WI38 (cell line): ENCODE data around the gene TBXA2R.
"Not testable (repeated sequence)": the region's sequence is repeated elsewhere in the genome, so short reads cannot be mapped to it uniquely, and the experiment has no call there.

Experiments
- H3K4me3 ChIP-seq: 2 replicates; pipeline ENCODE4 v1.5.1; 2011; ENCODE audit warnings: low read depth, mild to moderate bottlenecking, control low read depth, low read length
- TF ChIP-seq, protein P1 (sequence below): IDR thresholded peaks from 2 replicates; pipeline ENCODE4 v1.5.1; 2012; ENCODE audit warnings: low read depth, mild to moderate bottlenecking, control low read depth, low read length

TBXA2R gene

DNA sequence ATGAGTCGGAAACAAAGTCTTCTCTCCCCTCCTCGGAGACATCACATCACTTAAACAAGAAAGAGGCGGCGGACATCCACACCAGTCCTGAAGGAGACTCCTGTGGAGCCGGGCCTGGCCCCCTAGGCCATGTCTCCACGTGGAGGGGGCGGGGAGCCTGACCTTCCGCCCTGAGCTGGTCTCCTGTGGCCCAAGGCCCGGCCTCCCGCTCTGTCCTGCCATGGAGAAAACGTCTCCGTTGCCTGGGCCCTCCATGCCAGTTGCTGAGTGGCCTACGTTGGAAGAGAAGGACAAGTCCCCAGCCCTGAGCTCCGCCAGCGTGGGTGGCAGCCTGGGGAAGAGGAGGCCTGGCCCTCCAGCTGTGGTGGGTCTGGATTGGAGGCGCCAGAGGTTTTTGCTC lies 25.4 kb upstream of the TBXA2R start:
- no peak overlapping the region for H3K4me3 ChIP-seq
- TF ChIP-seq, protein P1, sequence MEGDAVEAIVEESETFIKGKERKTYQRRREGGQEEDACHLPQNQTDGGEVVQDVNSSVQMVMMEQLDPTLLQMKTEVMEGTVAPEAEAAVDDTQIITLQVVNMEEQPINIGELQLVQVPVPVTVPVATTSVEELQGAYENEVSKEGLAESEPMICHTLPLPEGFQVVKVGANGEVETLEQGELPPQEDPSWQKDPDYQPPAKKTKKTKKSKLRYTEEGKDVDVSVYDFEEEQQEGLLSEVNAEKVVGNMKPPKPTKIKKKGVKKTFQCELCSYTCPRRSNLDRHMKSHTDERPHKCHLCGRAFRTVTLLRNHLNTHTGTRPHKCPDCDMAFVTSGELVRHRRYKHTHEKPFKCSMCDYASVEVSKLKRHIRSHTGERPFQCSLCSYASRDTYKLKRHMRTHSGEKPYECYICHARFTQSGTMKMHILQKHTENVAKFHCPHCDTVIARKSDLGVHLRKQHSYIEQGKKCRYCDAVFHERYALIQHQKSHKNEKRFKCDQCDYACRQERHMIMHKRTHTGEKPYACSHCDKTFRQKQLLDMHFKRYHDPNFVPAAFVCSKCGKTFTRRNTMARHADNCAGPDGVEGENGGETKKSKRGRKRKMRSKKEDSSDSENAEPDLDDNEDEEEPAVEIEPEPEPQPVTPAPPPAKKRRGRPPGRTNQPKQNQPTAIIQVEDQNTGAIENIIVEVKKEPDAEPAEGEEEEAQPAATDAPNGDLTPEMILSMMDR: no peak

DNA sequence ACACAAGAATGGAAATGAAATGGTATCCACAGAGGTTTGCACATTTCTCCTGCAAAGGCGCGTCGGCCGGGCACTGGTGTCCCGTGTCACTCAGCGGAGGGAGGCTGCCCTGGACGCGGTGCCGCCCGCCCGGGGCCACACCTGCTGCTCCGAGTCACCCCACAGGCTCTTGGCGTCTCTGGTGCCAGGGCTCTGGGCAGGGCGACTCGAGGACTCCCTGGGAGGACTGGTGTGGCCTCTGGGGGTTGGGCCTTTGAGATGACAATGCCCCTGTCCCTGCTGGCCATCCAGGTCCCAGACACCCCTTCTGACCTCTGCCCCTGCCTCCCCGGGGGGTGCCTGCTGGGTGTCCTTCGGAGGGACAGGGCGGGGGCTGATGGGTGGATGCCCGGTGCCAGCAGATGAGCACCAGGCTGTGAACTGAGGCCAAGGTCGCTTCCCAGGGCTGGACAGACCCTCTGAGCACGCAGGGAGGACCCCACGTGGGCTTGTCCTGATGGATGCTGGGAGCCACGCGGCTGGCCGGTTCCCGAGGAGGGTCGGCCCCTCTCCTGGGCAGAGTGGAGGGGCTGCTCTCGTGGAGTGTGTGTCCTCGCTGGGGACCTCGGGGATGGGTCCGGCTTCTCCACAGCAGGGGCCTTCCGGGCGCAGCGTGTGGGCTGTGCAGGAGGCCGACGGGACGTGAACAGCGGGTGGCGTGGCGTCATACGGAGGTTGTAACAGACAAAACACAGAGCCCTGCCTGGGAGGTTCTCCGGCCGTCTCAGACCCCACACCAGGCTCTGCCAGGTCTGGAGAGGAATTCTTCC lies 24.6 kb upstream of the TBXA2R start:
- TF ChIP-seq, protein P1: no peak
- no peak overlapping the region for H3K4me3 ChIP-seq

DNA sequence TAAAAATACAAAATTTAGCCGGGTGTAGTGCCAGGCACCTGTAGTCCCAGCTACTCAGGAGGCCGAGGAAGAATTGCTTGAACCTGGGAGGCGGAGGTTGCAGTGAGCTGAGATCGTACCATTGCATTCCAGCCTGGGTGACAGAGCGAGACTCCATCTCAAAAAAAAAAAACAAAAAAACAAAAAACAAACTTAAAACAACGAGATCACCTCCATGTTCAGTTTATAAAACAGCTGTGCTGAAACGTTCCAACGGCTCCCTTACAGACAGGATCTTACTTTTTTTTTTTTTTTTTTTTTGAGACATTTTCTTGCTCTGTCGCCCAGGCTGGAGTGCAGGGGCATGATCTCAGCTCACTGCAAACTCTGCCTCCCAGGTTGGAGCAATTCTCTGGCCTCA lies 22.1 kb upstream of the TBXA2R start:
- H3K4me3 ChIP-seq: not testable (repeated sequence)

DNA sequence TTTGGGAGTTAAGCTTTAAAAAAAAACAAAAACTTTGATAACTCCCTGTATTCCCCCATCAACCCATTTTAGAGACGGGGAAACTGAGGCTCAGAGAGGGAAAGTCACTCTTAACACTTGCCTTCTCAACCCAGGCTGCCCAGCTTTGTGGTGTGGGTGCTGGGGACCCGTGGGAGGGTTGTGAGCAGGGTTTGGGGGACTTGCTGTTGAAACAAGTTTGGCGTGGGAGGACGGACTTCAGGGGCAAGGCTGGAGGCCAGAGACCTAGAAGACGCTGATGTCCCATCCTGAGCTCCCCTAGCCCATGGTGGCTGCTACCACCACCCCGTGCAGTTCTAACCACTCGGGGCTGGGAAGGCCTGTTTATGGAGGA lies 20.7 kb upstream of the TBXA2R start:
- TF ChIP-seq, protein P1: no peak
- peak overlapping the region; percentile 8; the same call in 1 of the 2 replicates for H3K4me3 ChIP-seq

GRCh38 chr19:3626473-3627350 lies 20.0 kb upstream of the TBXA2R start, which contains the start of gene CACTIN:
Gene CACTIN (minus strand): TSS chr19:3626790. CDS start chr19:3626762, 28 bp downstream.
- H3K4me3 ChIP-seq: peak within 1 kb of the TSS; percentile 97

DNA sequence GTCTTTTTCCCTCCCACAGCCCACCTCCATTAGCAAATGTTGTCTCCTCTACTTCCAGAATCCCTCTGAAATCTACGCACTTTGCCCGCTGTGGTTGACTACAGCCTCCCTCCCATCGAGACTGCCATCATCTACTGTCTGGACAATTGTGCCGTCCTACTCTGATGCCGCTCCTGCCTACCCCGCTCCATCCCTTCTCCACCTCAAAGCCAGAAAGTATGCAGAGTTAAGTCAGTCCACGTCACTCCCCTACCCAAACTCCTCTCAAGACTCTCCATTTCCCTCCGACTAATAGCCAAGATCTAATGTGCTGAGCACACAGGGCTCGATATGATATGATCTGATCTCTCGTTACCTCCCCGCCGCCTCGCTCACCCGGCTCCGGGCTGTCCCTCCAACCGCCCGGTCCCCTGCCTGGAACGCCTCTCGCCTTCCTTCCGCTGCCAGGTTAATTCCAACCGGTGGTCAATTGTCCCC lies 19.4 kb upstream of the TBXA2R start:
- peak overlapping the region; percentile 97 for H3K4me3 ChIP-seq
- TF ChIP-seq, protein P1: no peak

More at GRCh38 chr19:3626473-3627350, 20.0 kb upstream of the TBXA2R start, which contains the start of gene CACTIN:
- TF ChIP-seq, protein P1: no peak

GRCh38 chr19:3623716-3624115 lies 17.0 kb upstream of the TBXA2R start:
- TF ChIP-seq, protein P1: no peak
- no peak overlapping the region for H3K4me3 ChIP-seq
